ENCODE measurements around the gene NHS.

DNA sequence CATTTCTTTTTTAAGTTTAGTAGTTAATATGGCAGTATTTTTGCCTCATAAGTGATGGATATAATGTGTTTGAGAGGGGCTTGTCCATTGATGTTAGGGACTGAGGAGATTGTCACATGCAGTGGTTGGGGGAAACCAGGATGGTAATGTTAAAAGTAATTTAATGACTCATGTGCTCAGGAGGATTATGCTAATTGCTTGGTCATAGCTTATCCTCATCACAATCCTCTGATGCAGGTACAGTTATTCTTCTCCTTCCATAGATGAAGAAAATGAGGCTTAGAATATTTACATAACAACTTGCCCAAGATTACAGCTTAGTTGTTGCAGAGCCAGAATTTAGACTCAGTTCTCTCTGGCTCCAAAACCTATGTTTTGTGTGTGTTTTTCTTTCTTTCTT lies 267.9 kb downstream of the NHS start:
- TF ChIP-seq POLR2A (IDR thresholded peaks at IDR 0.05), result no peak
- TF ChIP-seq, protein P1, sequence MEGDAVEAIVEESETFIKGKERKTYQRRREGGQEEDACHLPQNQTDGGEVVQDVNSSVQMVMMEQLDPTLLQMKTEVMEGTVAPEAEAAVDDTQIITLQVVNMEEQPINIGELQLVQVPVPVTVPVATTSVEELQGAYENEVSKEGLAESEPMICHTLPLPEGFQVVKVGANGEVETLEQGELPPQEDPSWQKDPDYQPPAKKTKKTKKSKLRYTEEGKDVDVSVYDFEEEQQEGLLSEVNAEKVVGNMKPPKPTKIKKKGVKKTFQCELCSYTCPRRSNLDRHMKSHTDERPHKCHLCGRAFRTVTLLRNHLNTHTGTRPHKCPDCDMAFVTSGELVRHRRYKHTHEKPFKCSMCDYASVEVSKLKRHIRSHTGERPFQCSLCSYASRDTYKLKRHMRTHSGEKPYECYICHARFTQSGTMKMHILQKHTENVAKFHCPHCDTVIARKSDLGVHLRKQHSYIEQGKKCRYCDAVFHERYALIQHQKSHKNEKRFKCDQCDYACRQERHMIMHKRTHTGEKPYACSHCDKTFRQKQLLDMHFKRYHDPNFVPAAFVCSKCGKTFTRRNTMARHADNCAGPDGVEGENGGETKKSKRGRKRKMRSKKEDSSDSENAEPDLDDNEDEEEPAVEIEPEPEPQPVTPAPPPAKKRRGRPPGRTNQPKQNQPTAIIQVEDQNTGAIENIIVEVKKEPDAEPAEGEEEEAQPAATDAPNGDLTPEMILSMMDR (IDR thresholded peaks at IDR 0.05), result no peak
